Natural killer cell treated with Interleukin-12 subunit alpha and Interleukin-12 subunit beta and Interleukin-15 and Interleukin-18, amount 100 ng/mL, for 72 hours (primary cell): ENCODE measurements around the gene COX19. TPM values are rescaled to one million over a fixed set of nuclear protein-coding genes. Genes with fewer than 3 reads are reported as not detected.
"Not testable (repeated sequence)": the region's sequence is repeated elsewhere in the genome, so short reads cannot be mapped to it uniquely, and the experiment has no call there.

Experiments used
- ATAC-seq, 2 donors: fragments of 150-1000 bp; cut with Tn5 transposase in 1 of 2; sonication (Bioruptor Pico), chemical (Tn5 transposase) in 1 of 2; 2 replicates each; pipeline ENCODE4 v1.10.0; 2021
- DNase-seq: peaks from one replicate; pipeline ENCODE4 v3.0.0; 2022; ENCODE audit warnings: low spot score
- H3K27ac Mint-ChIP-seq, 2 donors: 1 replicate in 1 of 2; 2 replicates in 1 of 2; pipeline ENCODE4 v1.8.0; 2022; ENCODE audit warnings: mixed read lengths in 2 of 2, mild to moderate bottlenecking in 1 of 2, moderate library complexity in 1 of 2
- H3K27me3 Mint-ChIP-seq, 2 donors: 1 replicate in 1 of 2; 2 replicates in 1 of 2; pipeline ENCODE4 v1.8.0; 2022; ENCODE audit warnings: mixed read lengths in 2 of 2
- H3K36me3 Mint-ChIP-seq: one replicate; pipeline ENCODE4 v1.8.0; 2022; ENCODE audit warnings: mixed read lengths
- H3K4me1 Mint-ChIP-seq, 2 donors: 1 replicate in 1 of 2; 2 replicates in 1 of 2; pipeline ENCODE4 v1.8.0; 2022; ENCODE audit warnings: low read depth in 2 of 2, mixed read lengths in 2 of 2, mild to moderate bottlenecking in 1 of 2
- H3K4me3 Mint-ChIP-seq: one replicate; pipeline ENCODE4 v1.8.0; 2022; ENCODE audit warnings: mixed read lengths
- H3K9me3 Mint-ChIP-seq: 2 replicates; pipeline ENCODE4 v1.8.0; 2022; ENCODE audit warnings: mixed read lengths
- total RNA-seq, 2 donors: library from RNA; stranded (reverse); gene quantifications; one replicate each; pipeline ENCODE4 v1.2.3, GENCODE V29; 2022

The COX19 gene
- total RNA-seq, 2 donors from 2014 or later, result 17.2 to 19.9 TPM

DNA sequence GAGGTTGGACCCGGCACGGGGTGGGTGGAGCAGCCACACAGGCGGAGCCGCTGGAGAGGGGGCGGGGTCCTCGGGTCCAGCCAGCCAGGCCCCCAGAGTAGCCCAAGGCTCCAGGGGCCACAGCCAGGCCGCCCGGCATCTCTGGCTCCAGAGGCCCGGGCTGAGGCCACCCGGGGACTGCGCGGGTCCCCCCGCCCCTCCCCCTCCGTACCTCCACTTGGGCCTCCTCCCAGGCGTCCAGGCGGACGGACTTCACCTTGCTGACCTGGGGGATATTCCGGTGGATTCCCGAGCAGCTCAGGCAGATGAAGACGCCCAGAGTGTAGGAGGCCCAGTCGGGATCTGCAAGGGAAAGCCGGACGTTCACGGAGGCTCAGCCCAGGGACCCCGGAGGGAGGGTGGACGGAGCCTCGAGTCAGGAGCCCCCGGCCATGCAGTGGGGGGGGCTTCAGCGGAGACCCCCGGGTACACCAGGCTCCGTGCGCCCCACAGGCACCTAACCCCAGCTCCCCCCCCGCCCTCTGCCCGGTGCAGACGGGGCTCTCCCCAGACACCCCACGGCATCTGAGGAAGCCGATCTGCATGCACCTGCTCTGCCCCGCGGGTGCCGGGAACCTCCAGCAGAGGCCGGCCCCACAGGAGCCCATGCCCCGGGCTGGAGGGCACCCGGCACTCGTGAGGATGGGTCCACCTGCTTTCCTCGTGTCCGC, 40.0 kb downstream of the COX19 start:
- no peak overlapping the region for H3K4me3 Mint-ChIP-seq
- ATAC-seq, result no peak
- no peak overlapping the region for H3K27ac Mint-ChIP-seq
- H3K36me3 Mint-ChIP-seq, result peaks cover 7% of the 10 kb centered on the region
- H3K9me3 Mint-ChIP-seq, result no peaks in the 10 kb centered on the region
- H3K27me3 Mint-ChIP-seq, result no peaks in the 10 kb centered on the region
- peaks cover 38 to 43% of the 10 kb centered on the region in 2 donors for H3K4me1 Mint-ChIP-seq
- peak; percentile 60 for DNase-seq

DNA sequence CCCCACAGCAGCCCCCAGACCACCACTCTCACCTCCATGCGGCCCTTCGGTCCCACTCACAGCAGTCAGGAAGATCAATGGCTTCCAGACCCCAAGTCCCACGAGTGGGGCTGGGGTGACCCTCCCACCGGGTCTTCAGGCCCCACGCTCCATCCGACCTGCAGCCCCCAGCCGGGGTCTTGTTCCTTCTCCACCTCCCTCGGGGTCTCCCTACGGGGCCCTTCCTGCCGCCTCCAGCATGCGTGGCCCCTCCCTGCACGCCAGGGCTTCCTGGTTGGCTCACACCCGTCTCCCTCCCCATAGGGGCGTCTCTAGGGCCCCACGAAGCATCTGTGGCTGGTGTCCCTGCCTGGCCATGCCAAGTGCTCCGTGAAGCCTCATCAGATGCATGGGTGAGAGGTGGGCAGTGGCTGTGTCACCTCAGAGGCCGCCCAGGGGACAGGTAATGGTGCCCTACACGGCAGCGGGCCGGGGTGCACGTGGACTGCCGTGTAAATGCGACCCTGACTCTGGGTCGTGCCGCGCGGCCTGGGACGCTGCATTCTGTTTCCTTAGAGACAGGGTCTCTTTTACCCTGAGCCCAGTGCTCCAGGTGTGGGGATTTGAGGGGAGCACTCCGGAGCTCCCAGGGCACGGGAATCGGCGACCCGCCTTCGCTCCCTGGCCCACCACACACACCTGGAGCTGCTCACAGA, 40.7 kb downstream of the COX19 start:
- Mint-ChIP-seq H3K4me1 (peaks cover 38 to 43% of the 10 kb centered on the region in 2 donors), H3K4me3 (no peak overlapping the region), H3K27ac (no peak overlapping the region), H3K9me3 (no peaks in the 10 kb centered on the region), H3K36me3 (peaks cover under 1% of the 10 kb centered on the region), H3K27me3 (no peaks in the 10 kb centered on the region)
- DNase-seq, result peak; percentile 54
- ATAC-seq, result no peak

DNA sequence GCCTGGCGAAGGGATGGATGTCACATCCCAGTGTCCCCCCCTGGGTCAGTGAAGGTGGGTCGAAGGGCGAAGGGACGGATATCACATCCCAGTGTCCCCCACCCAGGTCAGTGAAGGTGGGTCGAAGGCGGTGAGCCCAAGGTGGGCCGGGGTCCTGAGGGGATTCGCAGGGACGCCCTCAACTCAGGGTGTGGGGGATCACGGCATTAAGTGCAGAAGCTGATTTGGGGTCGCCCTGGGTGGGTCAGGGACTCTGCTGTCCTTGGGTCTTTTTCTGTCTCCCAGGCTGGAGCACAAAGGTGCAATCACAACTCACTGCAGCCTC, 42.7 kb downstream of the COX19 start:
- Mint-ChIP-seq H3K4me1 (peaks cover 46 to 47% of the 10 kb centered on the region in 2 donors), H3K9me3 (no peaks in the 10 kb centered on the region), H3K27me3 (no peaks in the 10 kb centered on the region), H3K27ac (peak overlapping the region in 1 of 2 donors; percentile 61), H3K4me3 (no peak overlapping the region), H3K36me3 (no peaks in the 10 kb centered on the region)
- DNase-seq (no peak), ATAC-seq (no peak)

- Mint-ChIP-seq H3K4me3 (no peak overlapping the region), H3K4me1 (peaks cover 51 to 52% of the 10 kb centered on the region in 2 donors), H3K27me3 (no peaks in the 10 kb centered on the region), H3K9me3 (no peaks in the 10 kb centered on the region), H3K27ac (peak overlapping the region in 1 of 2 donors; percentile 93), H3K36me3 (no peaks in the 10 kb centered on the region)
- ATAC-seq (no peak), DNase-seq (peak; percentile 59)
Observed at GRCh38 chr7:931871-932650, 43.3 kb downstream of the COX19 start.

DNA sequence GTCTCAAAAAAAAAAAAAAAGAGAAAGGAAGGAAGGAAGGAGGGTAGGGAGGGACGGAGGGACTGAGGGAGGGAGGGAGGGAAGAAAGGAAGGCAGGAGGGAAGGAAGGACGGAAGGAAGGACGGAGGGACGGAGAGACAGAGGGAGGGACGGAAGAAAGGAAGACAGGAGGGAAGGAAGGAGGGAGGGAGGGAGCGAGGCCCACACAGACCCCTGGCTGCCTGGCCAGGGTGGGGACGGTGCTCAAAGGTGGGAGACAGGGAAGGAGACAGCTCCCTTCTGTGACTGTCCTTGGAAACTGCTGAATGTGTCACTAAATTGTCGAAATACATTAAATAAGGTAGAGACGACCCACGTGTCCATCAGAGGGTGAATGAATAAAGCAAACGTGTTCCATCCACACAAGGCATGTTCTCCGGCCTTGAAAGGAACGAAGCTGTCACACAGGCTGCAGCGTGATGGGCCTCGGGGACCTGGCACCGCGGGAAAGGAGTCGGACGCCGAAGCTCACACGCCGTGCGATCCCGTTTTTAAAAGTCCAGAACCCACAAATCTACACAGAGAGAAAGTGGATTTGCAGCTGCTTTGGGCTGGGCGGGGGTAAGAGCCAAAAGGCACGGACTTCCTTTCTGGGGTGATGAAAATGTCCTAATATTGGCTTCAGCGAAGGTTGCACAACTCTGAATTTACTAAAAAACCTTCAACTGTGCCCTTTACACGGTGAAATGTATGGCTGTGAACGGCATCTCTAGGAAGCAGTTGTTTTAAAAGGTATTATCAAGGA, 44.2 kb downstream of the COX19 start:
- Mint-ChIP-seq H3K27me3 (no peaks in the 10 kb centered on the region), H3K4me3 (peak overlapping the region; percentile 20), H3K9me3 (no peaks in the 10 kb centered on the region), H3K4me1 (peaks cover 48 to 50% of the 10 kb centered on the region in 2 donors), H3K36me3 (no peaks in the 10 kb centered on the region), H3K27ac (peak overlapping the region; percentile 77 to 93)
- no peak for ATAC-seq
- peak; percentile 60 for DNase-seq

- H3K4me1 Mint-ChIP-seq, result peaks cover 48 to 54% of the 10 kb centered on the region in 2 donors
- no peaks in the 10 kb centered on the region for H3K36me3 Mint-ChIP-seq
- DNase-seq (peak; percentile 20), ATAC-seq (no peak)
- H3K27ac Mint-ChIP-seq, result peak overlapping the region; percentile 77 to 93
- H3K4me3 Mint-ChIP-seq, result peak overlapping the region; percentile 54
- H3K9me3 Mint-ChIP-seq, result no peaks in the 10 kb centered on the region
- no peaks in the 10 kb centered on the region for H3K27me3 Mint-ChIP-seq
Observed at GRCh38 chr7:929311-929711, 46.0 kb downstream of the COX19 start.

GRCh38 chr7:927031-927671, 48.2 kb downstream of the COX19 start:
- peak; percentile 41 for DNase-seq
- no peak for ATAC-seq
- H3K27ac Mint-ChIP-seq, result peak overlapping the region; percentile 39 to 47
- H3K9me3 Mint-ChIP-seq, result no peaks in the 10 kb centered on the region
- H3K4me3 Mint-ChIP-seq, result peak overlapping the region; percentile 15
- H3K27me3 Mint-ChIP-seq, result no peaks in the 10 kb centered on the region
- no peaks in the 10 kb centered on the region for H3K36me3 Mint-ChIP-seq
- peaks cover 48 to 63% of the 10 kb centered on the region in 2 donors for H3K4me1 Mint-ChIP-seq

- H3K9me3 Mint-ChIP-seq, result no peaks in the 10 kb centered on the region
- H3K27me3 Mint-ChIP-seq, result no peaks in the 10 kb centered on the region
- DNase-seq (peak; percentile 60), ATAC-seq (no peak)
- H3K4me1 Mint-ChIP-seq, result peaks cover 46 to 61% of the 10 kb centered on the region in 2 donors
- no peaks in the 10 kb centered on the region for H3K36me3 Mint-ChIP-seq
- peak overlapping the region; percentile 66 for H3K4me3 Mint-ChIP-seq
- peak overlapping the region; percentile 51 to 67 for H3K27ac Mint-ChIP-seq
Observed at GRCh38 chr7:926061-927030, 49.0 kb downstream of the COX19 start.

GRCh38 chr7:925601-926000, 49.7 kb downstream of the COX19 start:
- DNase-seq, result peak; percentile 82
- peak in 1 of 2 donors; percentile 52 for ATAC-seq
- H3K27ac Mint-ChIP-seq, result peak overlapping the region; percentile 51 to 67
- H3K4me1 Mint-ChIP-seq, result peaks cover 46 to 61% of the 10 kb centered on the region in 2 donors
- peak overlapping the region; percentile 66 for H3K4me3 Mint-ChIP-seq
- no peaks in the 10 kb centered on the region for H3K36me3 Mint-ChIP-seq
- no peaks in the 10 kb centered on the region for H3K27me3 Mint-ChIP-seq
- H3K9me3 Mint-ChIP-seq, result no peaks in the 10 kb centered on the region

DNA sequence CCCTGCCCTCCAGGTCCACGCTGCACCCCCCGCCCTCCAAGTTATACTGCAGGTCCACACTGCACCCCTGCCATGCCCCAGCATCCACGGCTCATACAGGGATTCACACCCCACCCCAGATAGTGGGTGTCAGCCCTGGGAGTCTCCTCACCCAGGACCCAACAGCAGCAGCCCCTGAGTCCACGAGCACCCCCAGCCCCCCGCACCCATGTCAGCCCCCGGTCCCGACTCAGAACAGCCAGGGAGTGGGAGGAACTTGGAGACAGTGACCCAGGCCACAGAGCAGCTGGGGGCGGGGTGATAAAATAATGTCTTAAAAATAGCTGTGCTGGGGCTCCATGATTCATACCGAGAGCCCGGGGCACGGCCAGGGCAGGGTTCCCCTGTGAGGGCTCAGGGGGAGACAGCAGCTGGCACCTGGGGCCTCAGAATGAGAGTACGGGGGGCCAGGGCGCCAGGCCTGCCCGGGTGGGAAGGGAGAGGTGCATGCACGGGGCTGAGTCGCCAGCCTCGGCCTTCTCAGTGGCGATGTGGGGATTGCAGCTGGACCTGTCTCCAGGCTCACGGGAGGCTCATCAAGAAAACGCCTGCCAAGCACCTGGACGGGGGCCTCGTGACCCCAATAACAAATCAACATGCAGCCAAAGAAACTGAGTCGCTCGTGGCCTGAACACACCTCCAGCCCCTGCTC, 50.7 kb downstream of the COX19 start:
- Mint-ChIP-seq H3K4me1 (peaks cover 39 to 55% of the 10 kb centered on the region in 2 donors), H3K9me3 (no peaks in the 10 kb centered on the region)

GRCh38 chr7:924042-924441, 51.3 kb downstream of the COX19 start:
- Mint-ChIP-seq H3K4me1 (peaks cover 39 to 54% of the 10 kb centered on the region in 2 donors), H3K4me3 (peak overlapping the region; percentile 71), H3K27ac (peak overlapping the region; percentile 59 to 85)
- not testable (repeated sequence) for H3K36me3 Mint-ChIP-seq, ATAC-seq, H3K27me3 Mint-ChIP-seq, H3K9me3 Mint-ChIP-seq
- DNase-seq, result peak; percentile 40

More for the DNA sequence above, 50.7 kb downstream of the COX19 start:
- Mint-ChIP-seq H3K36me3 (no peaks in the 10 kb centered on the region), H3K4me3 (peak overlapping the region; percentile 71), H3K27ac (peak overlapping the region; percentile 59 to 85), H3K27me3 (no peaks in the 10 kb centered on the region)
- DNase-seq (peak; percentile 87), ATAC-seq (peak; percentile 54 to 59)
